GM13977 (cell line): Measurements from ENCODE around the gene DPP10.

Experiments used
- DNase-seq: peaks from one replicate; pipeline ENCODE4 v3.0.0; 2012; ENCODE audit warnings: low spot score
- CTCF ChIP-seq: IDR thresholded peaks from 2 replicates; pipeline ENCODE4 v1.5.1; 2012; ENCODE audit warnings: mild to moderate bottlenecking, control low read depth; ENCODE audit not compliant: insufficient read depth; ENCODE audit errors: extremely low read depth, missing control alignments
- in situ Hi-C: fragments of 300-500 bp; cut with MboI; formaldehyde crosslinking; loops from one replicate; pipeline ENCODE4 v1.12.0; 2022; ENCODE audit warnings: low sequenced_read_pairs, low pct_unique_long_range_greater_than_20kb, mixed read lengths, inconsistent platforms; ENCODE audit not compliant: unreplicated experiment

DPP10 gene

GRCh38 chr2:115596659-115597375, 1154.4 kb downstream of the DPP10 start:
- TF ChIP-seq CTCF, result no peak
- in situ Hi-C loops, result no loop called here
- DNase-seq, result no peak

GRCh38 chr2:115603285-115603684, 1160.8 kb downstream of the DPP10 start:
- no peak for DNase-seq
- in situ Hi-C loops, result no loop called here
- no peak for TF ChIP-seq CTCF

DNA sequence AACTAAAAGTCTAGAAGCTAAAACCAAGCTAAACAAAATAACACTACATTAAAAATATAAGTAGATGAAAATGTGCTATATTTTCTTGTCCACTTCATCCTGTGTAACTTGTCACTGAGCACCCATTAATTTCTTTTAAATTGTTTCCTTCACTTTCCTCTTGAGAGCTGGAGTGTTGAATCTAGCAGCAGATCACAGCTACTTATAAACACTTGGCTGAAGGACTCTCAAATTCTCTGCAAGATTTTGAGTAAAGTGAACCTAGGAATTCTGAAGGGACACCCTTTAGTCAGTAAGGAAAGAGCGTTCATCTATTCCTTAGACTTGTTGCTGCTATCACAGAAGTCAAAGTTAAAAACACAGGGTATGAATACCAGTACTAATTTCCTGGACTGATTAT, 1163.9 kb downstream of the DPP10 start:
- no peak for TF ChIP-seq CTCF
- no peak for DNase-seq
- in situ Hi-C loops, result no loop called here

- no peak for DNase-seq
- TF ChIP-seq CTCF, result no peak
Observed at GRCh38 chr2:115609978-115610377, 1167.5 kb downstream of the DPP10 start.

GRCh38 chr2:115610888-115611287, 1168.4 kb downstream of the DPP10 start:
- no peak for DNase-seq
- no peak for TF ChIP-seq CTCF
- in situ Hi-C loops, result no loop called here

More at GRCh38 chr2:115609978-115610377, 1167.5 kb downstream of the DPP10 start:
- in situ Hi-C loops, result no loop called here

- DNase-seq, result no peak
- no peak for TF ChIP-seq CTCF
- in situ Hi-C loops, result no loop called here
Observed at GRCh38 chr2:115624332-115624731, 1181.9 kb downstream of the DPP10 start.
